NCI-H1105 (cell line): ENCODE data around the gene SLITRK6.
"Not testable (repeated sequence)": the region's sequence is repeated elsewhere in the genome, so short reads cannot be mapped to it uniquely, and the experiment has no call there.

Experiments used
- DNase-seq: peaks from one replicate; lab custom pipeline; 2025; lab: John Stamatoyannopoulos, UW

Gene SLITRK6, protein sequence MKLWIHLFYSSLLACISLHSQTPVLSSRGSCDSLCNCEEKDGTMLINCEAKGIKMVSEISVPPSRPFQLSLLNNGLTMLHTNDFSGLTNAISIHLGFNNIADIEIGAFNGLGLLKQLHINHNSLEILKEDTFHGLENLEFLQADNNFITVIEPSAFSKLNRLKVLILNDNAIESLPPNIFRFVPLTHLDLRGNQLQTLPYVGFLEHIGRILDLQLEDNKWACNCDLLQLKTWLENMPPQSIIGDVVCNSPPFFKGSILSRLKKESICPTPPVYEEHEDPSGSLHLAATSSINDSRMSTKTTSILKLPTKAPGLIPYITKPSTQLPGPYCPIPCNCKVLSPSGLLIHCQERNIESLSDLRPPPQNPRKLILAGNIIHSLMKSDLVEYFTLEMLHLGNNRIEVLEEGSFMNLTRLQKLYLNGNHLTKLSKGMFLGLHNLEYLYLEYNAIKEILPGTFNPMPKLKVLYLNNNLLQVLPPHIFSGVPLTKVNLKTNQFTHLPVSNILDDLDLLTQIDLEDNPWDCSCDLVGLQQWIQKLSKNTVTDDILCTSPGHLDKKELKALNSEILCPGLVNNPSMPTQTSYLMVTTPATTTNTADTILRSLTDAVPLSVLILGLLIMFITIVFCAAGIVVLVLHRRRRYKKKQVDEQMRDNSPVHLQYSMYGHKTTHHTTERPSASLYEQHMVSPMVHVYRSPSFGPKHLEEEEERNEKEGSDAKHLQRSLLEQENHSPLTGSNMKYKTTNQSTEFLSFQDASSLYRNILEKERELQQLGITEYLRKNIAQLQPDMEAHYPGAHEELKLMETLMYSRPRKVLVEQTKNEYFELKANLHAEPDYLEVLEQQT

DNA sequence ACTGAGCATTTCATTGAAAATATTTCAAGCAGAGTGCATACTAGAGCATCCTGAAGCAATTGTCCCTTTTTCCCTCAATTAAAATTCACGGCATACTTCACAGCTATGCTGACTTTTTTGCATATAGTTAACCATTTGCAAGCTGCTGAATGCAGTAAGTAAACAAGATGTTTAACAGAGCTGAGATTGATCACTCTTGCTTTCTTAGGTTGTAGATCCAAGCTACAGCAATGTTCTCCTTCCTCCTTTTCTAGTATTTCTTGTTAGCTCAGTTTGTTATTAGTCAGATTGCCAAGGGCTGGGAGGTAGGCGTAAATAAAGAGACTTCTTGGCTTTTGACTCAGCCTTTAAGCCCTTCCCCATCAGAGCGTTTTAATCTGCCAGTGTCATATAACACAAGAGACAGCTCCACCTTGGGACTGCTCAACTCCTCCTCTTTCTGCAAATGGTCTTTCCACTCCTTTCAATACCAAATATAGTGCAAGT is at the start of gene SLITRK6:
Gene SLITRK6 (minus strand): TSS at position 323 of the 486 bp plus-strand sequence. CDS start 2,911 bp downstream, outside the sequence.
- DNase-seq, result peak; percentile 35

DNA sequence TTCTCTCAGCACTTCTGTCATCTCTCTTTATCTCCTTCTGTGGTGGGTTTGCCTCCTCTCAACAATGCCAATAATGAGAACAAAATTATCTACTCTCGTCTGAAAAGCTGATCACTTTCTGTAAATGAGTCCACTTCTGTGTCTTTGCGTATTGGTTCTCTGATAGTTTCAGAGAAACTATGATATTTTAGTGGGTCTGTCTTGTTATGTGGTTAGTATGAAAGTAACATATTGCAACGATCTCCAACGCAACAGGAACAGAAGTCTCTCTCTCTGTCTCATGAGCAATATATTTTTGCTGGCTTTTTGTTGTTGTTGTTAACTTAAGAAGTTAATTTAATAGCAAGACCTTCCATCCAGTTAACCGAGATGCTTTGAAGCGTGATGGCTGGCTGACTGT is 47.8 kb upstream of the SLITRK6 start:
- no peak for DNase-seq

DNA sequence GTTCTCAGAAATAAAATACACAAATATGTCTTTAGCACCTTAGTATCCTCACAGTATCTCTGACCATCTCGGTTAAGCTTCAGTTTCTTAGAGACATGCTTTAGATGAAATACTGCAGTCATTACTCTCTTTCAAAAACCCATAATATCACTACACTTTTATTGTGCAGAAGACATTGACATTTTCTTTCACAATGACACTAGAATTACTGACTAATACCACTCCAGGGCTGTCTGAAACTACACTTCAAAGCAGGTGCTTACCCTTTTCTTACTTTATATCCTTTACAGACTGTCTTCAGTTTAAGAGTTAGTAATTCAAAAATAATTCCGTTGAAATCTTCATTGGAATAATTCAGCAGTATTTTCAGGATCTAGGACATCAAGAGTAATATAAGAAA is 42.2 kb upstream of the SLITRK6 start:
- no peak for DNase-seq

DNA sequence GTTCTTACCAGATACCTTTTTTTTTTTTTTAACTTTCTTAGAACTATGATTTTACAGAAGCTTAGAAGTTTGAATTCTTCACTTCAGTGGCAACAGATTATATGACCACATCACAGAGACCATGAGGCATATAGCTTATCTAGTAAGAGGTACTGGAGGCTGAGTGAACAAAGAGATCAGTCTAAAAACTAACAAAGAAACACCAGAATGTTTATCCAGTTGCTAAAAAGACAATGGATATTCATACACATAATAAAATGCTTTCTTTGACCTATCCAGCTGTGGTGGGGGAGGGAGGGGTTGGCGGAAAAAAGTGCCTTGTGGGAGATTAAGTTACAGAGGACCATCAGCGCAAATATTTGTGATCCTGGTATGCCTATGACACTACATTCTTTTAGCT is 34.7 kb upstream of the SLITRK6 start:
- DNase-seq, result no peak

DNA sequence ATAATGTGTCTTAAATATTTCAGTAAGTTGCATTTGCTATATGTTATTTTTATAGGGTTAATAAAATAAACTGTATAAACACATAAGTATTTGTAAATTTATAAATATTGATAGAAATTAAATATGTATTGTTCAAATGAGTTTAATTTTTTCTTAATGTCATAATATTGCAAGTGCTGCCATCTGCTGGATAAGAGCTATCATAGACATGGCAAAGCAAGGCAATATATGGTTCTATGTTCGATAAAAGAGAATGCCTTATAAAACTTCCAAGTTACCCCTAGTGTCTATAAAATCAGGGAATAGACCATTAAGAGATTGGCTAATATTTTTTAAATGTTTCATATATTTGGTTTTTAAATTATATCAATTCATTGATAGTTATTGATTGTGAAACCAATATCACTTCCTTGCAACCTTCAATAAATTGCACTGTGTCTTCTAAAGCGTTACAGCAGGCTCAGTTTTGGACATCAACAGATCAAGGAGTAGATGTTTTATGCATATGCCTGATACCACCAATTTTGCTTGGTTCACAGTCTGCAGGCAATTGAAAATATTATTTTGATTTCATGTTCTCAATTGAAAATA is 29.0 kb upstream of the SLITRK6 start:
- no peak for DNase-seq

DNA sequence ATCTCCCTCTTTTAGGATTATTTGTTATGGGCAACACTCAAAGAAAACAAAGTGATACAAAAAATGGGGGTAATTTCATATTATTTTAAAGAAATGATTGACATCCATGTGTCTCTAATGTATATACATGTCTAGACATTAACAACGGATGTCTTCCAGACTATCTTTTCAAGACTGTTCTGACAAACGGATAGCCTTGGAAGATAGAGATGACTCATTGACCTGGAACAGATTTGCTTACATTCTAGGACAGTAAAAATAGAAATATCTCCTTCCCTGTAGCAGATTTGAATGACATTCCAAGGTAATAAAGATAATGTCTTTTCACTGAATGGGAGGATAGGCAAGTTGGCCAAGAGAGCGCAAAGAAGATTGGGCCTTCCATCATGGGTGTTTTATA is 26.2 kb upstream of the SLITRK6 start:
- no peak for DNase-seq

DNA sequence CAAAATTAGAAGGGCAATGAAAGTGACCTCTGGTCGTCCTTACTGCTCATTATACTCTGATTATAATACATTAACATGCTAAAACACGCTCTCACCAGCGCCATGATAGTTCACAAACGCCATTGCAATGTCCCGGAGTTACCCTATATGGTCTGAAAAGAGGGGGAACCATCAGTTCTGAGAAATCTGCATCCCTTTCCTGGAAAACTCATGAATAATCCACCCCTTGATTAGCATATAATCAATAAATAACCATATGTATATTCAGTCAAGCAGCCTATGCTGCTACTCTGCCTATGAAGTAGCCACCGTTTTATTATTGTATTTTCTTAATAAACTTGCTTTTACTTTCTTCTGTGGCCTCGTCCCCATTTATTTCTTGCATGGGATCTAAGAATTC is 24.6 kb upstream of the SLITRK6 start:
- no peak for DNase-seq

DNA sequence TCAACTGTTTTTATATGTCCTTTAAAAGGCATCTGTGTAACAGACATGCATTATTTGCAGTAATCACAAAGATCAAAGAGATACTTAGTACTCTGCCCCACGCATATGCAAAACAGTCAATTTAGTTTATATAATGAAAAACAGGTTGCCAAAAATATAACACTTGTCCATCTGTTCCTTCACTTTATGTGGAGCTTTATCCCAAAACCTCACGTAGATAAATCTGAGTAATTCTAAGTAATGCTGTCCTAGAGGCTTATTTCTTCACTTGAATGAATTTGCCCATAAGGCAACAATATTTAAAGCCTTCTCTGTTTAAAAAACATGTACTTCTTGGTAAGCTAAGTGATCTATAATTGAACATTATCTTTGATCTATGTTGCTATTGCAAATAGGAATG is 20.3 kb upstream of the SLITRK6 start:
- no peak for DNase-seq

DNA sequence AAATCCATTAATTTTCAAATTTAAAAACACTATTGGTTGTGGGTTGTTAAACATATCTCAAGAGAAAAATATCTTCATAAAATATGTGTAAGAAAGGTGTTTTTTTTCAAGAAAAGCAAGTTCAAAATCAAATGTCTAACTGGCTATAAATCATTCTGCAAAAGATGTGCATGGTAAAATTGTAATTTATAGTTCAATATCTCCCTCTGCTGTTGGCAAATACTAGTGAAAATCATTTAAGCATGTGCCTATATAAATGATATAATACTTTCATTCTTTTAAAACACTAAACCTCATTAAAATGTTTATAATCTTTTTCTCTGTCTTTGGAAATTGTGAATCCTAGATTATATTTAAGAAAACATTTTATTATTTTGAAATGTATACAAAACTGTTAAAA is 17.2 kb upstream of the SLITRK6 start:
- DNase-seq, result no peak

DNA sequence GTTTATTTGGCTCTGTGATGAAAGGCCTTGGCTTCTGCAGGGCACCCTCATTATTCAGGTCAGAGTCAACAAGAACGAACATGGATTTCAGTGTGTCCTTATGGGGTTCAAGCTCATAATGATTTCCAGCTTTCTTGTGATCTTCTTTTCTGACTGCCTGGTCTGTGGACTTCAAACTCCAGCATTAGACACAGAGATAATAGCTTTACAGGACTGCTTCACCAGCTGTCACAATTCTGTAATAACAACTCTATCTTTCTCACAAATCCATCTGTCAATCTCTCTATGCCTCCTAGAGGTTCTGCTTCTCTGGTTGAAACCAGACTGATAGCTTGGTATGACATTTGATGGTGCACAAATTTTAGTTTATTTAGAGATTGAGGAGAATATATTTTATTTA is 13.1 kb upstream of the SLITRK6 start:
- no peak for DNase-seq

DNA sequence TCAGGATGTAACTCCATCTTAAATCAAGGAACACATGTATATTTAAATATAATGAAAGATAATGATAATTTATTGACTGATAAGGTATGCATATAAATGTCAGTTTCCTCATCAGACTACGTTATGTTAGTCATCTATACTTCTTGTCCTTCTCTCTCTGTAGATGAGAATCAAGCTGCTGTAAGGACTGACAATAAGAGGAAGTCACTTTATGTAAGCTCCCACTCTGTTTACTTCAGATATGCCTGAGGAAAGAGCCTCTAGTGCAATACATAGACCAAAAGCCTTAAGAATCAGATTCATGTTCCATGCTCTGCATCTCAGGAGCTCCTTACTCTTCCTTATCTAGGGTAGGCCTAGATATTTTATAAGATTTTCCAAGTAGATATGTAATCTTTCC is 9.6 kb upstream of the SLITRK6 start:
- no peak for DNase-seq

DNA sequence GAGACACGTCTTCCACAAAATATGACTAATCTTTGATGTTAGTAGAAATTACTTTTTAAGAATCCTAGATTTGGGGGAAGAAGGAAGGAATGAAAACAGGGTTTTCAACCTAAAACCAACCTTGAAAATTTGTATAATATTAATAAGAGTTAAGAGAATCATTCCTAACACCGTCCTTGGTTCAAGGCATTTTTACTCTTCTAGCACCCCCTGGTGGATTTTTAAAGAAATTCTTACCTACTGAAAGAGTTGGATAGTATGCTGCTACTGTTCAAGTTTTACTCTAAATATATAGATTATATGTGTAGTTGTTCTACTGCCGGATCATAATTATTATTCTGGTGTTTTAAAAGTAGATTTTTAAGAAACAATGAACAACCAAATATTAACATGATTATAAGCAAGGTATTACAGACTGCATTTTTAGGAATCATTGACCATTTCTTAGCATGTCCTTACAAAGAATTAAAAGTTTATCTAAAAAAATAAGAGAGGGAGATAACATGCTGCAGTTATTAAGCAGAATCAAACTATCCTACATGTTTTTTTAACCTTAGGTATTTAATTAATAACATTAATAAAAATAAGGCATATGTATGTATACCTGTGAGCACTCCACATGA is 7.4 kb upstream of the SLITRK6 start:
- peak; percentile 7 for DNase-seq

DNA sequence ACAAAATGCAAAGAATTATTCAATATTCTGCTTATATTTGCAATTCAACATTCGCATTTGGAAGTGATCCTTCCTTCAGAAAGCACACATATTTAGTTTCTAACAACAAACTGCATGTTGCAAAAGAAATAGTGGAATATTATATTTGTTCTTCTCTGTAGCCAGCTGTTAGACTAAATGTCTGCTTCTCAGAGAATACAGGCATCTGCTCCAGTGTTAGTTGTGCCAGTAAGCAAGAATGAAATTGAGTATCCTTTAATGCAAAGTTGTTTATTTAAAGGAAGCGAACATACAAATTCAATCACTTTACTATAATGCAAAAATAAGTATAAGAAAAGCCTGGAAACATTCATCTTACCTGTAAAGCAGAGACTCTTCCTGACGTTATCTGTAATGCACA is 663 bp downstream of the SLITRK6 start:
- no peak for DNase-seq

DNA sequence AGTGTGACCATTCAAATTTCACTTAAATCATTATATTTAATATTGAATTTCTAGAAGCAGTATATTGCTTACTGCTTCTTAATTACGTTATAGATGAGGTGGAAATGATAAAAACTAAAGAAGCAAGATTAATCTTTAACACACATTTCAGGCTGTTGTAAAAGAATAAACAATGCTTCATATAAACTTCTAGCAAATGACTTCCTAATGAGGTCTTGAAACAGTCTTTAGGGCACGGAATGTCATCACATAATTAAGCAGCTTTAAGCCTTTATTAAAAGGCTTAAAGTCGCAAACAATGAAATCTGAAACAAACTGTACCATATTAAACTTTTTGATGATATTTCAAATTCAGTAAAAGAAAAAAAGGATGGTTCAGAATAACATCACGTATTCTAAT is 1.9 kb downstream of the SLITRK6 start:
- no peak for DNase-seq

DNA sequence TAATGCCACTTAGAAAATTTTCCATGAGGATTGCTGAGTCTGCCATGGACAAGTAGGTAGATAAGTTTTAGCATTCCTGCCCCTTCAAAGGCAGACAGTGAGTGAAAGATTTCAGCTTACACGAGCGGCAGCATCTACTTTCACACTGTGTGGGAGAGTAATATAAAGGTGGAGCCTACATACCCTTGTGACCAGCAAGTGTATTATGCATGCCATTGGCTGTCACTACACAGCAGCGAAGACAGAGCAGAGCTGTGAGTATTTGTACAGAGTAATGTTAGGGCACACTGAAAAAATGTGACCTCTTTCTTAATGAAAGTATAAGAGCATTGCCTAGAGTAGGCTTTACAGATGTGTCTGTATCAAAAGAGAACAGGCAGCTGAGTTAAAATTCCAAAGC is 14.0 kb downstream of the SLITRK6 start:
- DNase-seq, result no peak

DNA sequence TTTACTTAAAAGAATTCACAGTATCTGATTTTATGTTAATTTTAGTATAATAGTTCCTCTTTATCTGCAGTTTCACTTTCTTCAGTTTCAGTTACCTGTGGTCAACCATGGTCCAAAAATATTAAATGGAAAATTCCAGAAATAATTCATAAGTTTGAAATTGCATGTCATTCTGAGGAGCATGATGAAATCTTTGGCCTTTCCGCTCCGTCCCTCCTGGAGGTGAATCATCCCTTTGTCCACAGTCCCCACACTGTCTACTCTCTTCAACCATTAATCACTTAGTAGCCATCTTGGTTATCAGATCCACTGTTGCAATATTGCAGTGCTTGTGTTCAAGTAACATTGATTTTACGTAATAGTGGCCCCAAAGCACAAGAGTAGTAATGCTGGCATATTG is 26.9 kb downstream of the SLITRK6 start:
- DNase-seq, result no peak

DNA sequence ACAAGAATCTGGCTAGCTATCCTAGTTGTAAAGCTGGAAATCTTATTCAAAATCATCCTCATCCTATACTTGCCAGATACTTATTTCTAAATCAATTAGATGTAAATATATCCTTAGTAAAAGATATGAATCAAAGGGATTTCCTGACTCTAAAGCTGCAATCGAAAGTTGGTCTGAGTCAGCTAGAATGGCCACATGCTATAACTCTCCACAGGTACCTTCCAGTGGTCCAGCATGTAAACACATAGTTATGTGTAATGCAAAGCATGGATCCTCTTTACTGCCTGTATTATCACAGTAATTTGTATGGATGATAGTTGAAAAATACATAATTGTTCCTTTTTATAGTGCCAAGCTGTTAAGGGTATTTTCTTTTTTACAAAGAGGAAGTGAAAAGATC is 27.4 kb downstream of the SLITRK6 start:
- no peak for DNase-seq

DNA sequence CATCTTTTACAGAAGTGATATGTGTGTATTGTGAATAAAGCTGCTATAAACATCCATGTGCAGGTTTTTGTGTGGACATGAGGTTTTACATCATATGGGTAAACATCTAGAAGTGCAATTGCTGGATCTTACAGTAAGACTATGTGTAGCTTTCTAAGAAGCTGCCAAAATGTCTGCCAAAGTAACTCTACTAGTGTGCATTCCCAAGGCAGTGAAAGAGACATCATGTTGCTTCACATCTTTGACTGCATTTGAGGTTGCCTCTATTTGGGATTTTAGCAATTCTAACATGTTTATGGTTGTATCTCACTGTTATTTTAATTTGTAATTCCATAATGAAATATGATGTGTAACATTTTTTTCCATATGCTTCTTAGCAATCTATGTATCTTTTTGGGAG is 30.3 kb downstream of the SLITRK6 start:
- no peak for DNase-seq

DNA sequence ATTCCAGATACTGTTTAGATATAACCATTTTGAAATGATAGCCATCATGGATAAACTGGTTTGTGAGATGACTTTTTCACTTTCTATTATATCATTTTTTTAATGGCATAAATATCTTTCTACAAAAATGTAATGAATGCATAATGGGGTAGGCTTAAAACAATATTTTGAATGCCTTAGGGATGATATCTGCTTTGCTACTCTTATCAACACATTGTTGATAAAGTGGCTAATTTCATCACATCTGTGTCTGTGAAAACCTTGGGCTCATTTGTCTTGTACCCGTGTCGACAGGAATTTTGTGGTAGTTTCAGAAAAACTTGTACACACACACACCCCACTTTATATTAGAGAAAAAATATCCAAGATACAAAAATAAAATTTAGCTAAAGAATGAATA is 44.1 kb downstream of the SLITRK6 start:
- DNase-seq, result no peak

DNA sequence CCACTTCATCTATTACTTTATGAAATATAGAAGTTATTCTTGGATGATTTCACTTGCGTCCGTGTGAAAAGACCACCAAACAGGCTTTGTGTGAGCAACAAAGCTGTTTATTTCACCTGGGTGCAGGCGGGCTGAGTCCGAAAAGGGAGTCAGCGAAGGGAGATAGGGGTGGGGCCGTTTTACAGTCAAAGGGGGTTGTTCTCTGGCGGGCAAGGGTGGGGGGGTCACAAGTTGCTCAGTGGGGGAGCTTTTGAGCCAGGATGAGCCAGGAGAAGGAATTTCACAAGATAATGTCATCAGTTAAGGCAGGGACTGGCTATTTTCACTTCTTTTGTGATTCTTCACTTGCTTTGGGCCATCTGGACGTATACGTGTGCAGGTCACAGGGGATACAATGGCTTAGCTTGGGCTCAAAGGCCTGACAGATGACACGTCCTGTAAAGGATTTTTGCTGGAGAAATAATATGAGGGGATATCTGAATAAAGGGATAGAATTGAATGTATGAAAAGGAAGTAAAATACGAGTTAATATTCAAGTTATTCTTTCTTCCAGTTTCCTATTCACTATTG is 55.9 kb downstream of the SLITRK6 start:
- not testable (repeated sequence) for DNase-seq
